Fibroblast of mammary gland (primary cell): Measurements from ENCODE around the gene PTPRJ.

Experiments used
- DNase-seq: peaks from one replicate; pipeline ENCODE4 v3.0.0-alpha.2; 2010; ENCODE audit warnings: low read depth
- H3K4me3 ChIP-seq: 2 replicates; pipeline ENCODE4 v1.5.1; 2011; ENCODE audit warnings: low read depth, mild to moderate bottlenecking, low read length, moderate library complexity; ENCODE audit not compliant: control insufficient read depth
- CTCF ChIP-seq: conservative IDR thresholded peaks from 2 replicates; pipeline ENCODE4 v1.5.1; 2011; ENCODE audit warnings: low read depth, low read length, inconsistent platforms; ENCODE audit not compliant: control insufficient read depth, insufficient read depth

The PTPRJ gene

GRCh38 chr11:47971501-47971900 lies 8.9 kb upstream of the PTPRJ start:
- no peak overlapping the region for H3K4me3 ChIP-seq
- no peak for TF ChIP-seq CTCF
- DNase-seq, result no peak

GRCh38 chr11:47973173-47973572 lies 7.2 kb upstream of the PTPRJ start:
- H3K4me3 ChIP-seq, result no peak overlapping the region
- TF ChIP-seq CTCF, result no peak
- no peak for DNase-seq

- no peak for DNase-seq
- TF ChIP-seq CTCF, result no peak
- no peak overlapping the region for H3K4me3 ChIP-seq
Observed at GRCh38 chr11:47976931-47977330, 3.4 kb upstream of the PTPRJ start.

- H3K4me3 ChIP-seq, result no peak overlapping the region
- DNase-seq, result no peak
- TF ChIP-seq CTCF, result no peak
Observed at GRCh38 chr11:47977623-47978022, 2.7 kb upstream of the PTPRJ start.

- TF ChIP-seq CTCF, result no peak
- H3K4me3 ChIP-seq, result peak overlapping the region; percentile 37
- no peak for DNase-seq
Observed at GRCh38 chr11:47979378-47980087, 826 bp upstream of the PTPRJ start.

- TF ChIP-seq CTCF, result no peak
- DNase-seq, result no peak
- peak overlapping the region; percentile 54 for H3K4me3 ChIP-seq
Observed at GRCh38 chr11:47980907-47981621, 705 bp downstream of the PTPRJ start.
